Stomach (tissue), 9 donors: Measurements from ENCODE around the gene SPANXN2. TPM values are rescaled to one million over a fixed set of nuclear protein-coding genes. Genes with fewer than 3 reads are reported as not detected.

Source experiments
- DNase-seq, 2 donors: peaks; one replicate each; pipeline versions ENCODE4 v3.0.0 to v3.0.0-alpha.2; 2013 to 2019
- H3K27ac ChIP-seq, 5 donors: fragments of 200-600 bp in 4 of 5; sonication (generic) in 4 of 5; one replicate each; pipeline ENCODE4 v1.5.1; 2013 to 2019; ENCODE audit warnings: mild to moderate bottlenecking in 1 of 5, moderate library complexity in 1 of 5
- H3K27me3 ChIP-seq, 3 donors: fragments of 200-600 bp; sonication (generic); one replicate each; pipeline ENCODE4 v1.5.1; 2017 to 2019; ENCODE audit warnings: mixed run types in 1 of 3
- H3K36me3 ChIP-seq, 4 donors: fragments of 200-600 bp; sonication (generic); 1 replicate in 3 of 4; 2 replicates in 1 of 4; pipeline ENCODE4 v1.5.1; 2016 to 2019
- H3K4me1 ChIP-seq, 4 donors: fragments of 200-600 bp; sonication (generic); one replicate each; pipeline ENCODE4 v1.5.1; 2016 to 2019
- H3K4me3 ChIP-seq, 4 donors: fragments of 200-600 bp; sonication (generic) in 3 of 4; one replicate each; pipeline ENCODE4 v1.5.1; 2016 to 2019; ENCODE audit warnings: mild to moderate bottlenecking in 1 of 4
- H3K9me3 ChIP-seq, 4 donors: fragments of 200-600 bp; sonication (generic); one replicate each; pipeline ENCODE4 v1.5.1; 2016 to 2019
- EP300 ChIP-seq: sonication (generic); formaldehyde crosslinking; IDR thresholded peaks from one replicate; pipeline ENCODE4 v1.6.1; 2017; ENCODE audit warnings: antibody characterized with exemption
- POLR2A ChIP-seq, 4 donors: fragments of 450-650 bp; IDR thresholded peaks; one replicate each; pipeline ENCODE4 v1.6.1; 2016; ENCODE audit warnings: antibody characterized with exemption in 4 of 4, control low read depth in 2 of 4, mild to moderate bottlenecking in 1 of 4, moderate library complexity in 1 of 4
- POLR2AphosphoS5 ChIP-seq, 3 donors: sonication (generic); formaldehyde crosslinking; IDR thresholded peaks; one replicate each; pipeline ENCODE4 v1.6.1; 2016; ENCODE audit warnings: antibody characterized with exemption in 3 of 3
- WGBS, 5 donors: extraction: QIAGEN DNeasy Blood & Tissue Kit in 3 of 5; methylation state at CpG; one replicate each; pipeline versions ENCODE4 v1.1.5 to v1.1.7; 2013 to 2018; 5-methylcytosine and 5-hydroxymethylcytosine counted together
- intact Hi-C: fragments of 100-400 bp; cut with DNase I; formaldehyde crosslinking; loops from one replicate; pipeline ENCODE4 v1.15.1; 2023; ENCODE audit warnings: low total_unique reads
- polyA plus RNA-seq, 3 donors: library from polyadenylated mRNA; stranded (reverse); fragments of 200-250 nt; gene quantifications; one replicate each; pipeline ENCODE4 v1.2.3, GENCODE V29; 2013
- total RNA-seq, 5 donors: library from RNA; depleted of rRNA; stranded (reverse); fragments of >200 nt; gene quantifications; one replicate each; pipeline versions ENCODE4 v1.1.0 to v1.2.3, GENCODE V29; 2014 to 2016
- TF ChIP-seq, protein P1 (sequence below), 7 experiments: fragments of 450-650 bp in 4 of 7; fragments of 200-600 bp in 3 of 7; sonication (generic) in 3 of 7; IDR thresholded peaks; one replicate each; pipeline ENCODE4 v1.5.1; 2016 to 2019; ENCODE audit warnings: antibody characterized with exemption in 7 of 7, control low read depth in 2 of 7, mild to moderate bottlenecking in 1 of 7
- donor health status: healthy with polysubstance abuse.
- donor health status: Bipolar disorder and iron deficiency.
- donor health status: healthy.

SPANXN2 gene
- total and polyA plus RNA-seq, 8 donors, result not detected

DNA sequence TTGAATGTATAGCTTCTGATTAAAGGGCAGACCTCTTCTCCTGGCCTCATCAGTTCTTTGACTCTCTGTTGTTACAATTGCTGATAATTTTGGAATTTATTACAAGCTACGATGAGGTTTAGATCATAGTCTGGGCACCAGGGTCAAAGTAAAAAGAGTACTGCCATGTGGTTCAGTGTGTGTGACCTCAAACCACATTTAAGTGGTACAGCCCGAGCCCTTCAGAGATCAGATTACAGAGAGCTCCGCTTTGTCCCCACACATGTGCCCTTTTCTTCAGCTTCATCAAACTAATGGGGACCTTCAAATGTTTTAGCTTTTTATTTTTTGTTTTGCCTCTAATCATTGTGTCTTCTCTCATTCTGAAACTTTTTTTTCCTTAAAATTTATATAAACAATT, 37.1 kb downstream of the SPANXN2 start:
- Histone ChIP-seq H3K4me3 (no peak overlapping the region), H3K4me1 (no peaks in the 10 kb centered on the region), H3K36me3 (no peaks in the 10 kb centered on the region), H3K9me3 (no peaks in the 10 kb centered on the region), H3K27ac (no peak overlapping the region), H3K27me3 (no peaks in the 10 kb centered on the region)
- DNase-seq, result no peak
- intact Hi-C loops, result no loop called here
- TF ChIP-seq POLR2AphosphoS5 (IDR thresholded peaks at IDR 0.05) (no peak), EP300 (no peak), POLR2A (IDR thresholded peaks at IDR 0.05) (no peak)
- TF ChIP-seq, protein P1, sequence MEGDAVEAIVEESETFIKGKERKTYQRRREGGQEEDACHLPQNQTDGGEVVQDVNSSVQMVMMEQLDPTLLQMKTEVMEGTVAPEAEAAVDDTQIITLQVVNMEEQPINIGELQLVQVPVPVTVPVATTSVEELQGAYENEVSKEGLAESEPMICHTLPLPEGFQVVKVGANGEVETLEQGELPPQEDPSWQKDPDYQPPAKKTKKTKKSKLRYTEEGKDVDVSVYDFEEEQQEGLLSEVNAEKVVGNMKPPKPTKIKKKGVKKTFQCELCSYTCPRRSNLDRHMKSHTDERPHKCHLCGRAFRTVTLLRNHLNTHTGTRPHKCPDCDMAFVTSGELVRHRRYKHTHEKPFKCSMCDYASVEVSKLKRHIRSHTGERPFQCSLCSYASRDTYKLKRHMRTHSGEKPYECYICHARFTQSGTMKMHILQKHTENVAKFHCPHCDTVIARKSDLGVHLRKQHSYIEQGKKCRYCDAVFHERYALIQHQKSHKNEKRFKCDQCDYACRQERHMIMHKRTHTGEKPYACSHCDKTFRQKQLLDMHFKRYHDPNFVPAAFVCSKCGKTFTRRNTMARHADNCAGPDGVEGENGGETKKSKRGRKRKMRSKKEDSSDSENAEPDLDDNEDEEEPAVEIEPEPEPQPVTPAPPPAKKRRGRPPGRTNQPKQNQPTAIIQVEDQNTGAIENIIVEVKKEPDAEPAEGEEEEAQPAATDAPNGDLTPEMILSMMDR (IDR thresholded peaks at IDR 0.05), result no peak
- WGBS, 5 donors, result 38 to 45% (median 41%) methylated on average over 3 of the region's 3 CpGs

DNA sequence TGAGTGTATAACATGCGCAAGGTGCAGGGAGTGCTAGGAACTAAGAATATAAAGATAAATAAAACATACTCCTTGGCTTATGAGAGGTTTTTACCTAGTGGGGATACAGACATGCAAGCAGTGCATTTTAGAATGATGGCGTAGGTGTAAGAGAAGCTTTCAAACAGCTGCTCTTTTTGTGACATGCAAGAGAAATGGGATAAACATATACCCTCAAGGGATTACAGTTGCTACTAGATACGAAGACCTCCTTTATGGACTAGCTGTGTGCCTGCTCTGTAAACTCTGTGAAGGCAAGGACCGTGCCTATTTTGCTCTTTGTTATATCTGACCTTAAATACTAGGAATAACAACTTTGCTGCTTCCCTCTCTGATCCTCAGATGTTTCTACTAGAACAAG, 45.6 kb downstream of the SPANXN2 start:
- Histone ChIP-seq H3K4me1 (no peaks in the 10 kb centered on the region), H3K36me3 (no peaks in the 10 kb centered on the region), H3K27me3 (no peaks in the 10 kb centered on the region), H3K27ac (no peak overlapping the region), H3K4me3 (no peak overlapping the region), H3K9me3 (no peaks in the 10 kb centered on the region)
- 50 to 73% (median 61%) methylated on average over 4 of the region's 4 CpGs for WGBS, 5 donors
- intact Hi-C loops, result no loop called here
- TF ChIP-seq POLR2AphosphoS5 (IDR thresholded peaks at IDR 0.05) (no peak), EP300 (no peak), POLR2A (IDR thresholded peaks at IDR 0.05) (no peak)
- TF ChIP-seq, protein P1 (IDR thresholded peaks at IDR 0.05), result no peak
- DNase-seq, result no peak

DNA sequence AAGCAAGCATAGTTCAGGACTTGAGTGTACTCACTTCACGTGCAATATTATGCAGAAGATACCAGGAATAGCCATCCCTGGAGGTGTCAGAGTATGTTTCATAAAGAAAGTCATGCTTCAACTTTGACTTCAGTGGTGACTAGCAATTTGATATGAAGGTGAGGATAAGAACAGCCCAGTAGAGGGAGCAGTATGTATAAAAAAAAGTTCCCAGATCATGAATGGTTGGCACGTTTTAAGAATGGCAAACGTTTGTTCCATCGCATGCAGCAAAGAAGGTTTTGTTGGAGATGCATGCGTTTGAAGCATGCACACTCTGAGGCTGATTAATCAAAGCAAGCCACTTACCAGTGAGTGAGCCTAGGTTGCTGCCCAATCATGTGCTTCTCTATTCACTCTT, 51.2 kb downstream of the SPANXN2 start:
- WGBS, 5 donors, result 6 to 17% (median 10%) methylated on average over 5 of the region's 5 CpGs
- Histone ChIP-seq H3K36me3 (no peaks in the 10 kb centered on the region), H3K9me3 (no peaks in the 10 kb centered on the region), H3K27me3 (no peaks in the 10 kb centered on the region), H3K27ac (no peak overlapping the region), H3K4me3 (no peak overlapping the region), H3K4me1 (no peaks in the 10 kb centered on the region)
- peak in 1 of 2 donors; percentile 26 for DNase-seq
- intact Hi-C loops, result no loop called here
- TF ChIP-seq POLR2AphosphoS5 (IDR thresholded peaks at IDR 0.05), result no peak
- TF ChIP-seq POLR2A (IDR thresholded peaks at IDR 0.05), result no peak
- no peak for TF ChIP-seq EP300
- TF ChIP-seq, protein P1 (IDR thresholded peaks at IDR 0.05), result peak in 1 of 7 experiments; percentile 20

DNA sequence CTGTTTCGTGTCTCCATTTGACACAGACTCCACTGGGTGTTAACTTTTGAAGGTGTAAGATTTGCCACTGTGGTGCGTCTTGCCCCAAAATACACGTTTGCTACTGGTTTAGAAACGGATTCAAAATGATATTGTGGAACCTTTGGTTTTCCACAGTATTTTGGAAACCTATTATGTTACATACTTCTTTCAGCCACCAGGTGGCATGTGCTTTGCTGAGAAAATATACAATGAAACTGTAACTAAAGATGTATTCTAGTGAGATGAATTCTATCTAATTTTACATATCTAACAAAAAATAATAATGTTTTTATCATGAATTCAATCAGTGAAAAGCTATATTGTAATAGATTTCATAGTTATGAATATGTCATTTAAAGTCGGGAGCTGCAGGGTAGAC, 56.2 kb downstream of the SPANXN2 start:
- intact Hi-C loops, result no loop called here
- Histone ChIP-seq H3K27ac (no peak overlapping the region), H3K4me1 (no peaks in the 10 kb centered on the region), H3K9me3 (no peaks in the 10 kb centered on the region), H3K27me3 (no peaks in the 10 kb centered on the region), H3K36me3 (no peaks in the 10 kb centered on the region), H3K4me3 (no peak overlapping the region)
- TF ChIP-seq, protein P1 (IDR thresholded peaks at IDR 0.05), result peak in 2 of 7 experiments; percentile 37 to 38
- TF ChIP-seq POLR2A (IDR thresholded peaks at IDR 0.05) (no peak), POLR2AphosphoS5 (IDR thresholded peaks at IDR 0.05) (no peak)
- 25 to 44% (median 36%) methylated on average over 5 of the region's 5 CpGs for WGBS, 5 donors
- peak in 1 of 2 donors; percentile 28 for DNase-seq
